HepG2 (cell line): ENCODE data around the gene TMEM214. TPM values are rescaled to one million over a fixed set of nuclear protein-coding genes. Genes with fewer than 3 reads are reported as not detected.

Experiments
- ATAC-seq: fragments of 200-7000 bp; cut with Tn5 transposase; 3 replicates; pipeline ENCODE4 v1.9.1; 2020; ENCODE audit warnings: mild to moderate bottlenecking, moderate library complexity
- BruUV-seq: library from RNA; stranded (reverse); fragments of 400-500 nt; replicated peaks from 2 replicates; lab custom pipeline; 2021; lab: Mats Ljungman, UMichigan
- CTCF ChIA-PET: fragments of 300-600 bp; formaldehyde crosslinking; extraction: SDS; loops from one replicate; lab custom pipeline; 2021; ENCODE audit warnings: low total read pairs, inconsistent platforms, low intra/inter-chr PET ratio; lab: Yijun Ruan, JAX
- POLR2A ChIA-PET: fragments of 350-600 bp; sonication (Branson Sonifier 250); formaldehyde crosslinking; loops from one replicate; lab custom pipeline; 2020; ENCODE audit warnings: antibody characterized with exemption, inconsistent platforms; lab: Yijun Ruan, JAX
- DNase-seq: peaks from one replicate; pipeline ENCODE4 v3.0.0-alpha.2; 2015; ENCODE audit warnings: low spot score
- FAIRE-seq: peaks from 3 replicates; lab custom pipeline; 2011; peaks lifted over from hg19 to GRCh38; lab: Jason Lieb, UNC
- H2AFZ ChIP-seq: one replicate; pipeline ENCODE4 v1.6.1; 2011; ENCODE audit warnings: low read length, inconsistent platforms
- H3K27ac ChIP-seq: fragments of 300-600 bp; 3 replicates; pipeline ENCODE4 v1.8.0; 2011; ENCODE audit warnings: mixed run types, mild to moderate bottlenecking, mixed read lengths, low read length, inconsistent platforms; ENCODE audit not compliant: insufficient read depth; ENCODE audit errors: extremely low read length
- H3K27me3 ChIP-seq, 2 experiments: fragments of 200-600 bp in 1 of 2; 2 replicates in 1 of 2; 3 replicates in 1 of 2; pipeline versions ENCODE4 v1.6.0 to v1.8.0; 2011; ENCODE audit warnings: low read length in 2 of 2, mild to moderate bottlenecking in 2 of 2, moderate library complexity in 2 of 2, inconsistent platforms in 1 of 2; ENCODE audit not compliant: insufficient read depth in 2 of 2, control insufficient read depth in 1 of 2
- H3K36me3 ChIP-seq, 2 experiments: fragments of 200-600 bp in 1 of 2; replicated peaks in 1 of 2; 2 replicates in 1 of 2; 3 replicates in 1 of 2; pipeline versions ENCODE4 v1.5.1 to v1.8.0; 2011; ENCODE audit warnings: low read length in 2 of 2, inconsistent platforms in 1 of 2; ENCODE audit not compliant: insufficient read depth in 2 of 2, control insufficient read depth in 1 of 2
- H3K4me1 ChIP-seq: 2 replicates; pipeline ENCODE4 v1.5.1; 2012; ENCODE audit warnings: low read length, inconsistent platforms; ENCODE audit not compliant: insufficient read depth
- H3K4me2 ChIP-seq: 2 replicates; pipeline ENCODE4 v1.6.0; 2011; ENCODE audit warnings: low read depth, low read length, inconsistent platforms
- H3K4me3 ChIP-seq, 3 experiments: fragments of 200-600 bp in 1 of 3; sonication (generic), shearing (Covaris generic) in 1 of 3; replicated peaks in 1 of 3; 2 replicates each; pipeline ENCODE4 v1.5.1; 2011 to 2016; ENCODE audit warnings: low read length in 3 of 3, inconsistent platforms in 2 of 3, low read depth in 2 of 3, mild to moderate bottlenecking in 2 of 3, control low read depth in 1 of 3, mixed read lengths in 1 of 3; ENCODE audit not compliant: insufficient read depth in 1 of 3
- H3K79me2 ChIP-seq: one replicate; pipeline ENCODE4 v1.6.1; 2011; ENCODE audit warnings: low read length, inconsistent platforms; ENCODE audit not compliant: insufficient read depth
- H3K9ac ChIP-seq: 2 replicates; pipeline ENCODE4 v1.6.0; 2011; ENCODE audit warnings: mild to moderate bottlenecking, low read depth, low read length, inconsistent platforms; ENCODE audit not compliant: insufficient read depth
- H3K9me3 ChIP-seq: 2 replicates; pipeline ENCODE4 v1.5.1; 2012; ENCODE audit warnings: mild to moderate bottlenecking, low read length
- H4K20me1 ChIP-seq: 2 replicates; pipeline ENCODE4 v1.6.0; 2011; ENCODE audit warnings: inconsistent platforms, mild to moderate bottlenecking, low read length, moderate library complexity; ENCODE audit not compliant: insufficient read depth
- ARID5B ChIP-seq: IDR thresholded peaks from 2 replicates; pipeline ENCODE4 v1.4.0; 2020; ENCODE audit warnings: mild to moderate bottlenecking, missing genetic modification reagents
- ASH2L ChIP-seq: fragments of 300-600, 200-600 bp; sonication (generic); IDR thresholded peaks from 2 replicates; pipeline ENCODE4 v1.7.0; 2017; ENCODE audit warnings: low read depth, mild to moderate bottlenecking, moderate library complexity, mixed read lengths, low read length; ENCODE audit not compliant: insufficient read length
- CEBPG ChIP-seq: IDR thresholded peaks from 2 replicates; pipeline ENCODE4 v1.6.1; 2016
- NFE2L2 ChIP-seq: fragments of 150-350 bp; IDR thresholded peaks from 2 replicates; pipeline ENCODE4 v1.6.1; 2014; ENCODE audit warnings: low read length
- SP2 ChIP-seq: sonication (generic); formaldehyde crosslinking; IDR thresholded peaks from 2 replicates; pipeline ENCODE4 v1.5.1; 2020; ENCODE audit warnings: mild to moderate bottlenecking, missing genetic modification reagents
- TCF7L2 ChIP-seq: IDR thresholded peaks from 2 replicates; pipeline ENCODE4 v1.6.1; 2011; ENCODE audit warnings: mild to moderate bottlenecking, low read depth, low read length, moderate library complexity
- TGIF2 ChIP-seq: IDR thresholded peaks from 2 replicates; pipeline ENCODE4 v1.6.1; 2016; ENCODE audit warnings: control low read depth, missing compliant biosample characterization
- ZBTB43 ChIP-seq: sonication (generic); formaldehyde crosslinking; conservative IDR thresholded peaks from 2 replicates; pipeline ENCODE4 v1.4.0; 2020; ENCODE audit warnings: missing genetic modification reagents
- ZMYM2 ChIP-seq: sonication (generic); formaldehyde crosslinking; IDR thresholded peaks from 2 replicates; pipeline ENCODE4 v1.8.0; 2022; ENCODE audit warnings: mild to moderate bottlenecking, missing genetic modification reagents
- ZNF678 ChIP-seq: sonication (generic); formaldehyde crosslinking; IDR thresholded peaks from 2 replicates; pipeline ENCODE4 v1.4.0; 2020; ENCODE audit warnings: mild to moderate bottlenecking, missing genetic modification reagents
- ZNF775 ChIP-seq: sonication (generic); formaldehyde crosslinking; IDR thresholded peaks from 2 replicates; pipeline ENCODE4 v1.4.0; 2020; ENCODE audit warnings: missing genetic modification reagents, mild to moderate bottlenecking, moderate library complexity, borderline replicate concordance
- ZNF883 ChIP-seq: sonication (generic); formaldehyde crosslinking; IDR thresholded peaks from 2 replicates; pipeline ENCODE4 v1.5.1; 2020; ENCODE audit warnings: mild to moderate bottlenecking, missing genetic modification reagents; ENCODE audit errors: not compliant biosample characterization
- ZNF891 ChIP-seq: sonication (generic); formaldehyde crosslinking; IDR thresholded peaks from 2 replicates; pipeline ENCODE4 v1.5.0; 2020; ENCODE audit warnings: mild to moderate bottlenecking, missing genetic modification reagents
- WGBS: methylation state at CpG from one replicate; pipeline ENCODE4 v1.1.6; 2017; ENCODE audit warnings: low lambda C conversion rate; 5-methylcytosine and 5-hydroxymethylcytosine counted together
- in situ Hi-C: cut with HindIII; loops from 2 replicates; pipeline ENCODE4 v1.10.0; 2017; ENCODE audit warnings: low pct_unique_long_range_greater_than_20kb; ENCODE audit not compliant: extremely low pct_ligation_motif_present
- intact Hi-C: fragments of 100-400 bp; cut with micrococcal nuclease; formaldehyde crosslinking; loops from one replicate; pipeline ENCODE4 v1.10.0; 2022; ENCODE audit not compliant: unreplicated experiment
- polyA plus RNA-seq, 8 experiments: library from polyadenylated mRNA; depleted of rRNA in 3 of 8; stranded (reverse) in 7 of 8; unstranded in 1 of 8; fragments of >200 nt; fragmentation: Illumina TruSeq in 4 of 8; extraction: Trizol in 4 of 8; gene quantifications; 2 replicates each; pipeline versions ENCODE4 v1.2.1 to v1.2.3, GENCODE V29; 2011 to 2016; ENCODE audit warnings: low read depth in 4 of 8, missing spikeins in 1 of 8, mixed read lengths in 1 of 8; ENCODE audit not compliant: insufficient read depth in 1 of 8
- total RNA-seq, 5 experiments: library from RNA; depleted of rRNA; stranded (reverse); fragments of >200 nt; fragmentation: Illumina TruSeq; extraction: Trizol; gene quantifications; 2 replicates each; pipeline ENCODE4 v1.2.3, GENCODE V29; 2016; ENCODE audit warnings: low read depth in 1 of 5
- TF ChIP-seq, protein P1 (sequence below): sonication (generic); formaldehyde crosslinking; IDR thresholded peaks from 2 replicates; pipeline ENCODE4 v1.5.0; 2020; ENCODE audit warnings: mild to moderate bottlenecking, missing genetic modification reagents
- TF ChIP-seq, protein P2 (sequence below): sonication (generic); formaldehyde crosslinking; IDR thresholded peaks from 2 replicates; pipeline ENCODE4 v1.4.0; 2020; ENCODE audit warnings: missing genetic modification reagents, mild to moderate bottlenecking, borderline replicate concordance

TMEM214 gene
- total and polyA plus RNA-seq, 2 of the 13 experiments (the other 11 are each of a cell fraction or from before 2014, with no cell fraction given): 58.3 to 132 TPM

- peak overlapping the region; percentile 82 to 97 (median 97) for H3K4me3 ChIP-seq
- H3K9me3 ChIP-seq: no peaks in the 10 kb centered on the region
- TSS peak; percentile 76 for BruUV-seq
- peaks cover 32 to 40% of the 10 kb centered on the region in 2 experiments for H3K36me3 ChIP-seq
- peak overlapping the region; percentile 93 for H3K4me2 ChIP-seq
- FAIRE-seq (no peak), ATAC-seq (peak; percentile 13), DNase-seq (no peak)
- intact Hi-C loops (loop anchor here (10.0 kb wide), 1 partner anchor 51 kb away; the partner anchor contains the start of gene KHK), in situ Hi-C loops (no loop called here)
- H2AFZ ChIP-seq: no peak overlapping the region
- H4K20me1 ChIP-seq: no peaks in the 10 kb centered on the region; the same call in 1 of the 2 replicates
- ChIA-PET CTCF (no interaction called here), POLR2A (interaction anchor here (0.9 to 4.8 kb wide), 10 partner anchors 9 to 60 kb away, joined by 3 to 59 read pairs (median 4); partner anchors contain the start of genes AGBL5 and OST4)
- peak overlapping the region; percentile 72 for H3K27ac ChIP-seq
- WGBS: under 1% methylated on average over 6 of the region's 11 CpGs
- peak overlapping the region; percentile 97 for H3K9ac ChIP-seq
- peaks cover 49% of the 10 kb centered on the region for H3K79me2 ChIP-seq
- peaks cover 59% of the 10 kb centered on the region for H3K4me1 ChIP-seq
- H3K27me3 ChIP-seq: no peaks in the 10 kb centered on the region; a peak in 1 of 5 replicates
- TF ChIP-seq CEBPG (CRISPR knock-in tag) (no peak), ZNF678 (0 out of 2 replicates have a peak, but pooled peaks have one; percentile 24), ARID5B (CRISPR knock-in tag) (no peak), ZNF883 (CRISPR knock-in tag) (peak; percentile 47), SP2 (CRISPR knock-in tag) (peak; percentile 12; the same call in 1 of the 2 replicates), TGIF2 (CRISPR knock-in tag) (peak; percentile 43; the same call in 1 of the 2 replicates), ZNF891 (CRISPR knock-in tag) (0 out of 2 replicates have a peak, but pooled peaks have one; percentile 12), NFE2L2 (no peak), ZMYM2 (CRISPR knock-in tag) (no peak), ASH2L (peak; percentile 11), ZBTB43 (CRISPR knock-in tag) (no peak), TCF7L2 (no peak), ZNF775 (CRISPR knock-in tag) (0 out of 2 replicates have a peak, but pooled peaks have one; percentile 25)
- TF ChIP-seq, protein P1, sequence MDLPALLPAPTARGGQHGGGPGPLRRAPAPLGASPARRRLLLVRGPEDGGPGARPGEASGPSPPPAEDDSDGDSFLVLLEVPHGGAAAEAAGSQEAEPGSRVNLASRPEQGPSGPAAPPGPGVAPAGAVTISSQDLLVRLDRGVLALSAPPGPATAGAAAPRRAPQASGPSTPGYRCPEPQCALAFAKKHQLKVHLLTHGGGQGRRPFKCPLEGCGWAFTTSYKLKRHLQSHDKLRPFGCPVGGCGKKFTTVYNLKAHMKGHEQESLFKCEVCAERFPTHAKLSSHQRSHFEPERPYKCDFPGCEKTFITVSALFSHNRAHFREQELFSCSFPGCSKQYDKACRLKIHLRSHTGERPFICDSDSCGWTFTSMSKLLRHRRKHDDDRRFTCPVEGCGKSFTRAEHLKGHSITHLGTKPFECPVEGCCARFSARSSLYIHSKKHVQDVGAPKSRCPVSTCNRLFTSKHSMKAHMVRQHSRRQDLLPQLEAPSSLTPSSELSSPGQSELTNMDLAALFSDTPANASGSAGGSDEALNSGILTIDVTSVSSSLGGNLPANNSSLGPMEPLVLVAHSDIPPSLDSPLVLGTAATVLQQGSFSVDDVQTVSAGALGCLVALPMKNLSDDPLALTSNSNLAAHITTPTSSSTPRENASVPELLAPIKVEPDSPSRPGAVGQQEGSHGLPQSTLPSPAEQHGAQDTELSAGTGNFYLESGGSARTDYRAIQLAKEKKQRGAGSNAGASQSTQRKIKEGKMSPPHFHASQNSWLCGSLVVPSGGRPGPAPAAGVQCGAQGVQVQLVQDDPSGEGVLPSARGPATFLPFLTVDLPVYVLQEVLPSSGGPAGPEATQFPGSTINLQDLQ (CRISPR knock-in tag): 0 out of 2 replicates have a peak, but pooled peaks have one; percentile 12
- TF ChIP-seq, protein P2, sequence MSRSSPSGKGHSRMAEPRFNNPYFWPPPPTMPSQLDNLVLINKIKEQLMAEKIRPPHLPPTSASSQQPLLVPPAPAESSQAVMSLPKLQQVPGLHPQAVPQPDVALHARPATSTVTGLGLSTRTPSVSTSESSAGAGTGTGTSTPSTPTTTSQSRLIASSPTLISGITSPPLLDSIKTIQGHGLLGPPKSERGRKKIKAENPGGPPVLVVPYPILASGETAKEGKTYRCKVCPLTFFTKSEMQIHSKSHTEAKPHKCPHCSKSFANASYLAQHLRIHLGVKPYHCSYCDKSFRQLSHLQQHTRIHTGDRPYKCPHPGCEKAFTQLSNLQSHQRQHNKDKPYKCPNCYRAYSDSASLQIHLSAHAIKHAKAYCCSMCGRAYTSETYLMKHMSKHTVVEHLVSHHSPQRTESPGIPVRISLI (CRISPR knock-in tag): no peak
Observed at GRCh38 chr2:27033253-27033852, 588 bp downstream of the TMEM214 start.
